ENCODE measurements around the gene ZNF774.
"Not testable (repeated sequence)": the region's sequence is repeated elsewhere in the genome, so short reads cannot be mapped to it uniquely, and the experiment has no call there.

Gene ZNF774

DNA sequence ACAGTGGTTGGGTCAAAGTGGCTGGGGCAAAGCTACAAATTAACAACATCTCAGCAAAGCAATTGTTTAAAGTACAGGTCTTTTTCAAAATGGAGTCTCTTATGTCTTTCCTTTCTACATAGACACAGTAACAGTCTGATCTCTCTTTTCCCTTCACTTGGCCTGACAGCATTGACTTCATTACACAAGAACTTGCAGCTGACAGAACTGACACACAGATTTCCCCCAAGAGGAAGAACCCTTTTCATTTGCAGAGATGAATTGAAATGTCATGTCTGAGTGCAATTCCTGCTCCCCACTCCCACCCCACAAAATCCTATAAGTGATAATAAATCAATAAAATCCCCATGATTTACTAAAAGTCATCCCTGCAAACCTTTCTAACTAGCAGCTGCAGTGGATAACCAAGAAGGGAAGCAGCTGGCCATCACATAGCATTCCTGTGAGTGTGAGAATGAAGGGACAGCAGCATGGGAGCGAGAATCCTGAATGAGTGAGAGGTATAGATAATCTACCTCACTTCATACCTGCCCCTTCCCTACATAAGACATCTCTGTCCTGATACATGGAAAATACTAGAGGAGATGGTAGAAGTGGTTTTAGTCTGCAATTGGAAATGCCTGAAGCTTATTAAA, 4.5 kb upstream of the ZNF774 start:
- DNase-seq = not testable (repeated sequence)

DNA sequence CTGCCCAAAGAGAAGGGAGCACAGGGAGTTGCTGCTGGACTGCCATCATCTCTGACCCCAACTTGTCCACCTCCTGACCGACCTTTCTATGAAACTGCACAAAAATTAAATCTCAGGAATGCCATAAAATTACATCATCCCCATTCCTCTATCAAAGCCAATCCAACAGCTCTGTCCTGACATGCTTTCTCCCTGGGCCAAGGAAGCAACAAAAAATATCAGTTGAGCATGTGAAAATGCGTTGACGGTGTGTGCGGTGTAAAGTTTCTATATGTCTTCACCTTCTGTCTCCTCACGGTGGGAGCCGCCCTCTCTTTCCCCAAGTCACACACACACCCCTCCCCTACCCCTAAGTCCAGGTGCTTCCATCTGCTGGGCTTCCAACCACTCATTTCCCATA, 3.6 kb upstream of the ZNF774 start:
- no peak for DNase-seq

DNA sequence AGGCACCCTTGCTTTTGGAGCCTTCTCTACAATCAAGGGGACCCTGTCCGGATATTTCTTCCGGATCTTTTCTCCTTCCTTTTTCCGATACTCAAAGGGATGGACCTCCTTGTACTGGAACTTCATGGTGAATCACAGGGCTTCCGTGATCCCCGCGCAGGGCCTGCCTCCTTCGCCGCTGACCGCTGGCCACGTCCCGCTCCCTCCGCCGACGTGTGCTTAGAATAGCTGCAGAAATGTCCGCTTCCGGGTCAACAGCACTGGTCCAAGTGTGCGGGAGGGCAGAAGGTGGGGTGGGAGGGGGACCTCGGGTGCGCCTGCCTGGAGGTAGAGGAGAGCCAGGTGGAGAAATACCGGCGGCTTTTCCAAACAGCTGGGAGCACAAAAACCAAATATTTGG, 3.0 kb upstream of the ZNF774 start:
- DNase-seq = no peak

DNA sequence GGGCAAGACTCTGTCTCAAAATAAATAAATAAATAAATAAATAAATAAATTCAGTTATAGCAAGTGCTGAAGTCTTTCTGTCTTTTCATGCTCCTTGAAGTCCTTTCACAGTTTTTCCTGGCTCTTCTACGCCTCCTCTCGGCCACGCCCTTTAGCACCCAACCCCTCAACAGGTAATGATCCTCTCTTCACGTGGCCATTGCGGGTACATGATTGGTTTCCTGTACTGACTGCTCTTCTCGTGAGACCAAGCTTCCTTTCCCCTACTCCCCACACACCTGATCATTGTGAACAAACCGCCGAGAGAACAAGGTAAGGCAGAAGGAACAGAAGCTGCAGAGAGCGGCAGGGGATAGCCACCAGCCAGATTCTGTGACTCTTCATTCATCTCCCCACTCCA, 2.3 kb upstream of the ZNF774 start:
- DNase-seq = no peak

DNA sequence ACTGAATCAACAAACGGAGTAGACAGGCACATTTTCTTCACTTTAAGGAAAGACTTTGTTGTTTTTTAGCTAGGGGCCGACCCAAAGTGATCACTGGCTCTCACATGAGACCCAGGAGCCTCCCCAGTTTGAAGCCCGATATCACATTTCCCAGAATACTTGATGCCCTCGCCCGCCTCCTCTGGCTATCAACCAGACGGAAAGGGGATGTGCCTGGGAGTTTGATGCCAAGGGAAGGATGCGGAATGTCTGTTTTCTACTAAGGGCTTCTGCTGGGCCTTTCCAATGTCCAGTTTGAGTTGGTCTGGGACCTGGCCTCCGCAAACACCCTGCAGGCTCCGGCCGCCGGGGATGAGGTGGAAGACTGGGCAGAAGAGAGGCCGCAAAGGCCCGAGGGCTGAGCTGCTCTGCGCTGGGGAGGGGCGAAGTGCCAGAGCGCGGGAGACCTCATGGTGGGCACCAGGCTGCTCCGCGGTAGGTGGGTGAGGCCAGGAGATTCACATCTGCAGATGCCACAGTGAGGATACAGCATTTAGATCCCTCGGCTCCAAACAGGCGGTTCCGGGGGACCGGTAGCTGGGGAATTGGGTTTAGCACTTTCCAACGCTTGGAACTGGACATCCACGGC, 491 bp upstream of the ZNF774 start:
- no peak for DNase-seq

DNA sequence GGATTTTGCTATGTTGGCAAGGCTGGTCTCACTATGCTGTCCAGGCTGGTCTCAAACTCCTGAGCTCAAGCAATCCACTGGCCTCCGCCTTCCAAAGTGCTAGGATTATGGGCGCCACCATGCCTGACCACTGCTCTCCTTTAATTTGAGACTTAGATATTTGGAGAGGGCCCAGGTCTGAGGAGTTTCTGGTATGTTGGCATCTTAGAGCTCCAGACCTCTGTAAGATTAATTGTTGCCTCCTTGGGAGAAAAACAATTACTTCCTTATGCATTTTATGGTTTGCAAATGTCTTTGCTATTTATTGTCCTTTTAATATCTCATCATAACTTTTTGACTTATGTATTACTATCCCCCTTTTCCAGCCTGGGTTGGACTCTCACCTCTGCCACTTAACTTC, 2.9 kb downstream of the ZNF774 start:
- DNase-seq = no peak

DNA sequence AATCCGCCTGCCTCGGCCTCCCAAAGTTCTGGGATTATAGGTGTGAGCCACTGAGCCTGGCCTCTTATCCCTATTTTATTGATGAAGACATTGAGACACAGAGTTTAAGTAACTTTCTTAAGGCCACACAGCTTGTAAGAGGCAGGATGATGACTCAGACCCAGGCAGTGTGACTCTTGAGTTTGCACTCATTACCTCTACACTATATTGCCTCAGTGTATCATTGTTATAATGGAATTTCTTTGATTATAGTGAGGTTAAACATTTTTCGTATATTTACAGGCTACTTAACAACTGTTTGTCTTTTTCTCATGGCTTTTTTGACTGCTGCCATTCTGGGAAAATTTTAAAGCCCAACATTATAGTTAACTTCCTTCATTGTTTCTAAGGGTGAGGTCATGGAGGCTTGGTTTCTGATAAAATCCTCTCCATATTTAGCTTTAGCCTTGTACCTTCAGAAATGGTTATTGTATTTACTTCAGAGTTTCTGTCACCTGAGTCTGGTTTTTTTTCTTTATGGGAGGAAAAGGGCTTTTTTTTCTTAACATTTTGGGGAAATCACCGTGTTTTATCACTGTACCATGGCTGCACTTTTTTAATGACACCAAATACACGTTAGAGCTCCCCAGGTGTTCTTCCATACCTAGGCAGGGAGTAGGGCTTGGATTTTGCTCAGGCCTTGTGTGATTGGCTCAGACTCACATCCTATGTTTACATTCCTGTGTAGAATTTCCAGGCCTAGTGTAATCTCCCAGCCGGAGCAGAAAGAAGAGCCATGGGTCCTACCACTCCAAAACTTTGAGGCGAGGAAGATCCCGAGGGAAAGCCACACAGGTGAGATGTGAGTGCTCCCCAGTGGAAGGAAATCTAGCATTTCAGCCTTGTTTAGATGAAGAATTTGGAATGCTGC, 6.3 kb downstream of the ZNF774 start:
- DNase-seq = peak; percentile 32

DNA sequence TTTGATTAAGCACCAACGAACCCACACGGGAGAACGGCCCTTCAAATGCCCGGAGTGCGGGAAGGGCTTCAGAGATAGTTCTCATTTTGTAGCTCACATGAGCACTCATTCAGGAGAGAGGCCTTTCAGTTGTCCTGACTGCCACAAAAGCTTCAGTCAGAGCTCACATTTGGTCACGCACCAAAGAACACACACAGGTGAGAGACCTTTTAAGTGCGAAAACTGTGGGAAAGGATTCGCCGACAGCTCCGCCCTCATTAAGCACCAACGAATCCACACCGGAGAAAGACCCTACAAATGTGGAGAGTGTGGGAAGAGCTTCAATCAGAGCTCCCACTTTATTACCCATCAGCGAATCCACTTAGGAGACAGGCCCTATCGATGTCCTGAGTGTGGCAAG, 8.7 kb downstream of the ZNF774 start:
- no peak for DNase-seq

DNA sequence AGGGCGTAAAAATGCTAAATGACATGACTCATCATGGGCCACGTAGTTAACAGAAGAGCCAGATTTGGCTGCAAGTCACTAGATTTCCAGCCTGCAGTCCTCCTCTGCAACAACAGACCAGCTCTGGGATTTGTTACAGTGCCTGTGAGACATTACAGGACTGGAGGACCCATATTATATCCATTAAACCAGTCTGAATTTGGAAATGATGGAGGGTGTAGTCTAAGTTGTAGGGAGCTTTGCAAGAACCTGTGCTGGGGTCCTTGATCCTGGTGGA, 10.8 kb downstream of the ZNF774 start:
- peak; percentile 88 for DNase-seq

DNA sequence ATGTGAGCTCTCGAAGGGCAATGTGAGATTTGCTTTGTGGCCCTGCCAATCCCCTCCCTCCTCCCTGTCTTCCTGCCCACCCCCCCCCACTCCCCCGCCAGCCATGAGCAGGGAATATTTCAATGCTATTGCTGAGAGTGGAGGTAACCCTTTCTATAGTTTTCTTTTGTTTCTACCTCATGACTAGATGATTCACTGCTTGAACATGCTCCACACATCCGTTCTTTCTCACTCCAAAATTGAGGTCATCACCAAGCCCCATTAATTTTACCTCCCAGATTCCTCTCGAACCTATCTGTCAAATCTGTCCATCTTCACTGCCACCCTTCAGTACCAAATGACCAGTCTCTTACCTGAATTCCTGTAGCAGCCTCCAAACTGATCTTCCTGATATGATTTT, 12.2 kb downstream of the ZNF774 start:
- DNase-seq = peak; percentile 69

DNA sequence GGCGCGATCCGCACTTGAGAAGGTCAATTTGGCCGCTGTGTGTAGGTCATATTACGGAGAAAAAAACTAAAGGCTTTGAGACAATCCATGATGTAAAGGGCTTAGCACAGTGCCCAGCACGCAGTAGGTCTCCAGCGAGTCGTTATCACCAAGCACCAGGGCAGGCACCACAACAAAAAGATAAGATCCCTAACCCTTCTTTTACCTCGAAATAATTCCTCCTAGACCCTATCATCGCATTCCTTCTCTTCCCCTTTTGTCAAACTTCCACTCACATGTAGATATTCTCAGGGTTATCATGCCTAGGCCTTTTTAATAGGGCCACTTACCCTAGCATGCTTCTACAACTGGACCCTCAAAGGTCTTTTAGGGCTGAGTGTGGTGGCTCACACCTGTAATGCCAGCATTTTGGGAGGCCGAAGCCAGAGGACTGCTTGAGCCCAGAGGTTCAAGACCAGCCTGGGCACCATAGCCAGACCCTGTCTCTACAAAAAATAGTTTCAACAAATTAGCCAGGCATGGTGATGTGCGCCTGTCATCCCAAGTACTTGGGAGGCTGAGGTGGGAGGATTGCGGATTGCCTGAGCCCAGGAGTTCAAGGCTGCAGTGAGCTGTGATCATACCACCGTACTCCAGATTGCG, 13.5 kb downstream of the ZNF774 start:
- DNase-seq = no peak

DNA sequence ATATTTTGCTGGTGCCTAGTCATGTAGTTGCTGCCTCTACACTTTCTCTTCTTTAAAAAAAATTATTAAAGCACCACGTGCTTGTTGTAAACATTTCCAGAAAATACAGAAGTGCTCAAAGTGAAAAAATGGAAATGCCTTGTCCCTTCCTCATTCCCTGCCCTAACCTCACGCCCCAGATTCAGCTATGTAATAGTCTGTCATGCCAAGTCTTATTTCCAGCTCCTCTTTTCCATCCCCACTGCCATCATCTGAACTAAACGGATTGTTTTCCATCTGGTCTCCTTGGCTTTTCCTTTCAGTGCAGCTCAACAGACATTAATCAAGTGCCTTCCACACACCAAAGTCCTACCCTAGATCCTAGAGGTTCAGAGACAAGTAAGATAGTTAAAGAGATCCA, 15.5 kb downstream of the ZNF774 start:
- peak; percentile 19 for DNase-seq

DNA sequence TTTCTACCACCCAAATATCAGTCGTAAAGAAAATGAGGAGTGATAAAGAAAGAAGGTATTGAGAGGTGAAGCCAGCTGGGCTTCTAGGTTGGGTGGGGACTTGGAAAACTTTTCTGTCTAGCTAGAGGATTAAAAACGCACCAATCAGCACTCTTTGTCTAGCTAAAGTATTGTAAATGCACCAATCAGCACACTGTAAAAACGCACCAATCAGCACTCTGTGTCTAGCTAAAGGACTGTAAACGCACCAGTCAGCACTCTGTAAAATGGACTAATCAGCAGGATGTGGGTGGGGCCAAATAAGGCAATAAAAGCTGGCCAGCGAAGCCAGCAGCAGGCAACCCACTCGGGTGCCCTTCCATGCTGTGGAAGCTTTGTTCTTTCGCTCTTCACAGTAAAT, 23.0 kb downstream of the ZNF774 start:
- DNase-seq = no peak

DNA sequence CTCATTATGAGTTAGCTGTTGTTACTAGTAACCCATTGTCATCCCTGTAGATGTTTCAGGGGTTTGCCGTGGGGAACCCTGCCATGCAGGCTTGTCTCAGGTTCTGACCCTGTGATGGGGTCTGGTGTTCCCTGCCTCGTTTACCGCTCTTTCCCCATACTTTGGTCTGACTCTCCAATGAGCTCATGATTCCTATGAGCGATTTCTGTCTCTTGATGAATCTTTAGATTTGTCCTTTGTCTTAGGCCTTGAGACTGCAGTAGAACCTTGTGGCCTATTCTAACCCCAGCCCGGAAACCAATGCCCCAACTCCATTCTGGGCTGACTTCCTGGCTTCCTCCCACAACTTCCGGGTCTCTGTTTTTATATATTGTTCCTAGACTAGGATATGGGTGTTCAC, 24.7 kb downstream of the ZNF774 start:
- no peak for DNase-seq

DNA sequence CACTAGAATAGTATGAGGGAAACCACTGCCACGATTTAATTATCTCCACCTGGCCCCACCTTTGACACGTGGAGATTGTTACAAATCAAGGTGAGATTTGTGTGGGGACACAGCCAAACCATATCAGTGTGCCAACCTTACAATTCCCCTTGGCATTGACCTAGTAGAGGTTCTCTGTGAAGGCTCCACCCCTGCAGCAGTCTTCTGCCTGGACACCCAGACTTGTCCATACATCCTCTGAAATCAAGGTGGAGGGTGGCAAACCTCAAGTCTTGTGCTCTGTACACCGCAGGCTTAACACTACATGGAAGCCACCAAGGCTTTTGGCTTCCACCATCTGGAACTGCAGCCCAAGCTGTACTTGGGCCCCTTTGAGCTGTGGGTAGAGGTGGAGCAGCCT, 27.2 kb downstream of the ZNF774 start:
- DNase-seq = no peak

DNA sequence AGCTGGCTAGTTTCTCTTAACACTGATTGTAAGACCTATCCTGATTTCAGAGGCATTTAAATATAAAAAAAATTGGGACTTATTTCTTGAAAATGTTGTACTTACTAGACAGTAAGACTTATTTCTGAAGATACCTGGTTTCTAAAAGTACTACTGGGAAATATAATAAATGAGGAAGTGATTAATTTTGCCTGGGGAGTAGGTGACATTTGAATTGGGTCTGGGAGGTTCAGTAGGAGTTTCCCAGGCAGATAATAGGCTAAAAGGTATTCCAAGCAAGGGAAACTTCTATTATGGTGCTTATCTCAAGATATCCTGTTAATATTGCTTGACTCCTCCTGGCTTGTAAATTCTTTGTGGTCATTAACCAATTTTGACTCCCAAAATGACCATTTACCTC, 29.4 kb downstream of the ZNF774 start:
- DNase-seq = no peak

DNA sequence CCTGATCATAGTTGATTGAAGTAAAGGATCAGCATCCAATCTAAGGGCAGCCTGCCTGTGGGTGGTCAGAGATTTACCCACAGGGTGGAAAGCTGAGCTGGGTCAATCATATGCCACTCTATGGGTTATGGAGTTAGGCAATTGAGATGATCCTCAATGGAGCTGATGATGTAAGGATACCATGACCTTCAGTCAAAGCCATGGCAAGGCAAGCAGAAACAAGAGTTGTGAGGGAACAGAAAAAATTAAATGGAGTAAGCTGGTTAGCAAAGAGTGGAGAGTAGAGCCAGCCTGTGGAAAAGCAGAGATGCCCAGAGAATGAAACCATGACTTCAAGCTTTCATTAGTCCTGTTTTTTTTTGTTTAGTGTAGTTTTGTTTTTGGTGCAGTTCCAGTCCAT, 30.2 kb downstream of the ZNF774 start:
- DNase-seq = no peak

DNA sequence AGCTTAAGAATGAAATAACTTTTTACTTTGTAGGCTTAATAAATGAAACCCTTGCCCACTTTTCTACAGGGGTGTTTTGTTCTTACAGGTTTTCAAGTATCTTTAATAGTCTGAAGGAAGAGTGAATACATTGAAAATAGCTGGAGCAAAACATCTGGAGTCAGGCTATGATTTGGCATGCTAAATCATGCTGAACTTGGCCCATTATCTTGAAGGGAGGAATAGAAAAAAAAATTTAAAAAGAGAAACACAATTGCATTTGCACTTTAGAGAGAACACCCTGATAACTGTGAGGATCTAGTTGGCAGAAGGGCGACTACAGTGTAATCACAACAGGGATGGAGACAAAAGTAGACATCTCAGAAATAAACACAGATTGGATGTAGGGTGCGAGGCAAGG, 34.1 kb downstream of the ZNF774 start:
- no peak for DNase-seq

DNA sequence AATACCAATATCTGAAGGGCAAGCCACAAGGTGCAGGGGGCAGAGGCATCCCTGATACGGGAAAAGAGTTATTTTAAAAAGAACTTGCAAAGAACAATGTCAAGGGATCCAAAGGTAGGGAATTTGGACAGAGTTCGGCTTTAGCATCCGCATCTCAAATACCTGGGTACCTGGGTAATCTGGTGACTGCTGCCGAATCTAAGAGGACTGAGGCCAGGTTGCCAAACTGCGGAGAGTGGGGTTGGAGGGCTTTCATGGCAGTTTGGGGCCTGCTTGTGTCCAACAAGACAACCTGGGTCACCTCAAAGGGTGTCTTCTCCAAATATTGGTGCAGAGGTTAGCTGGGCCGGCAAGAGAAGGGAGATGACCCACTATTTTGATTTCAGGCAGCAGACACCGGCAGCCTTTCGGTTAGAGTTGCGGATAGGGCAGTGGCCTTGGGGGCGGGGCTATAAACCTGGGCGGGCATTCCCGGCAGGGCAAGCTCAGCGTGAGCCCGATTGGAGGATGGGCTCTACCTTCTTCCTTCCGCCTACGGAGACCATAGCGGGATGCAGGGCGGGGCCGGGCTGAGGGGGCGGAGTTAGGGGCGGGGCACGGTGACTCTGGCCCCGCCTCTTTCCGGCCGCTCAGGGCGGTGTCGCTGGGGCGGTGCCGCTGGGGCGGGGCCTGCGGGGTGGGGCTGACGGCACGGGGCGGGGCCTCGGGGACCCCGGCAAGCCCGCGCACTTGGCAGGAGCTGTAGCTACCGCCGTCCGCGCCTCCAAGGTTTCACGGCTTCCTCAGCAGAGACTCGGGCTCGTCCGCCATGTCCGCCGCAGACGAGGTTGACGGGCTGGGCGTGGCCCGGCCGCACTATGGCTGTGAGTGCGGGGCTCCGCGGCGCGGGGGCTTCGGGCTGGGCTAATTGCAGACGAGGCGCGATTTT, 35.7 kb downstream of the ZNF774 start, which contains the start of gene IQGAP1:
Gene IQGAP1 (plus strand): TSS at position 709 of the 928 bp plus-strand sequence. CDS start 100 bp downstream, at position 809.
- peak; percentile 96 for DNase-seq

DNA sequence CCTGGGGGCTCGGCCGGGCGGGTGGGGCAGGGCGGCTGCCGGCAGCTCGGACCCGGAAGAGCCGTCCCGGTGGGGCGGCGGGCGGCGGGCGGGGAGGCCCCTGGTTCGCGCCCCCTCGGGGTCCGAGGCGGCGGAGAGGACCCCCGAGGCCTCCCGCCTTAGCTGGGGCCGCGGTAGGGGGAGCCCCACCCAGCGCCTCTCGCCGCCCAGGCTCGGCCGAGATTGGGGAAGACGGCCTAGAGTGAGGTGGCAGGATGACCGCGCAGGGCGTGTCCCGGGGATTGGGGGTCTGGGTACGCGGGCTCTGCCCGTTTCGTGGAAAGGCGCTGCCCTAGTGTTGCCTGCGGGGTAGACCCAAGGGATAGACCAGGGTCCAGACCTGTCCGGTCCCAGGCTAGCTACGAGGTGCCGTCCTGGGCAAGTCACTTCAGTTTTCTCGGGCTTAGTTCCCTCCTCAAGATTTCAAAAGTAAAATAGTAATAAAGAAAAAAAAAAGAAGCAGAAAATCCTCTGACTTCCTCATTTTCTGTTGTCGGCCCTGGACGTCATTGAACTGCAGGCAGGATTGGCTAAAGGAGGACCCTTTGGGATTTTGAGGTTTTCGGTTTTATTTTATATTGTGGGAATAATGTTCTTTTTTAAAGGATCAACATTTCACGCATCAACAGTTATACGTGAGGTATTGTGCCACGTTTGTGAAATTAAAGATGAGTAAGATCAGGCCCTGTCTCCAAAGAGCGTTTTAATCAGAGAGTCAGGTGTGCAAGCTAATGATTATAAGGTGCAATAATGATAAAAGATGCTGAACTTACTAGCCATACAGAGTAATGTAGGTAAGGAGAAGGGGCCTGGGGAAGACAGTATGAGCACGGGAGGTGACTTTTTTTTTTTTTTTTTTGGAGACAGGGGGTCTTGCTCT, 36.6 kb downstream of the ZNF774 start:
- peak; percentile 58 for DNase-seq

DNA sequence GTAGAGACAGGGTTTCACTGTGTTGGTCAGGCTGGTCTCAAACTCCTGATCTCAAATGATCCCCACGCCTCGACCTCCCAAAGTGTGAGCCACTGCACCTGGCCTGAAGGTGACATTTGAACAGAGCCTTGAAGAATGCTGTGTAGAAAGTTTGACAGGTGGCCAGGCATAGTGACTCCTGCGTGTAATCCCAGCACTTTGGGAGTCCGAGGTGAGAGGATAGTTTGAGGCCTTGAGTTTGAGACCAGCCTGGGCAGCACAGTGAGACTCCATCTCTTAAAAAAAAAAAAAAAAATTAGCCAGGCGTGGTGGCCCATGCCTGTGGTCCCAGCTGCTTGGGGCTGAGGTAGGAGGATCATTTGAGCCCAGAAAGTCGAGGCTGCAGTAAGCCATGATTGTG, 37.4 kb downstream of the ZNF774 start:
- no peak for DNase-seq
